GM10266 (cell line): ENCODE data around the gene AP2B1.
"Not testable (repeated sequence)": the region's sequence is repeated elsewhere in the genome, so short reads cannot be mapped to it uniquely, and the experiment has no call there.

Experiments
- DNase-seq: peaks from one replicate; pipeline ENCODE4 v3.0.0; 2012; ENCODE audit errors: extremely low spot score
- CTCF ChIP-seq: IDR thresholded peaks from 2 replicates; pipeline ENCODE4 v1.5.1; 2012; ENCODE audit warnings: mild to moderate bottlenecking, low read depth; ENCODE audit not compliant: control insufficient read depth, insufficient read depth; ENCODE audit errors: missing control alignments

Gene AP2B1

GRCh38 chr17:35694906-35695305 lies 107.8 kb downstream of the AP2B1 start:
- DNase-seq, result no peak
- TF ChIP-seq CTCF, result no peak

- no peak for TF ChIP-seq CTCF
Observed at GRCh38 chr17:35695613-35696012, 108.5 kb downstream of the AP2B1 start.

GRCh38 chr17:35698800-35699199 lies 111.7 kb downstream of the AP2B1 start:
- DNase-seq, result no peak
- TF ChIP-seq CTCF, result no peak

More at GRCh38 chr17:35695613-35696012, 108.5 kb downstream of the AP2B1 start:
- no peak for DNase-seq

- no peak for DNase-seq
Observed at GRCh38 chr17:35700150-35700549, 113.0 kb downstream of the AP2B1 start.

GRCh38 chr17:35701491-35701890 lies 114.4 kb downstream of the AP2B1 start:
- TF ChIP-seq CTCF, result no peak
- DNase-seq, result no peak

More at GRCh38 chr17:35700150-35700549, 113.0 kb downstream of the AP2B1 start:
- no peak for TF ChIP-seq CTCF

- not testable (repeated sequence) for DNase-seq
Observed at GRCh38 chr17:35703308-35703707, 116.2 kb downstream of the AP2B1 start.

- DNase-seq, result no peak
- no peak for TF ChIP-seq CTCF
Observed at GRCh38 chr17:35705230-35705629, 118.1 kb downstream of the AP2B1 start.

GRCh38 chr17:35705705-35706104 lies 118.6 kb downstream of the AP2B1 start:
- DNase-seq, result no peak
- TF ChIP-seq CTCF, result no peak
